ENCODE measurements around the gene SALL4.

GRCh38 chr20:51796340-51796739 is 6.0 kb downstream of the SALL4 start:
- TF ChIP-seq CTCF (IDR thresholded peaks at IDR 0.05; ENCODE audit: insufficient read depth, low read length, poor library complexity, severe bottlenecking) (no peak), EZH2phosphoT487 (conservative IDR thresholded peaks at IDR 0.05; ENCODE audit: low read length) (no peak)
